HG02885 (cell line): ENCODE results near the gene PLA2G2D.

Source experiments
- ATAC-seq: cut with Tn5 transposase; IDR thresholded peaks from one replicate; pipeline ENCODE4 v1.9.1; 2021; ENCODE audit warnings: mild to moderate bottlenecking; ENCODE audit not compliant: unreplicated experiment, poor library complexity

Gene PLA2G2D

GRCh38 chr1:20120796-20121195, 1.5 kb upstream of the PLA2G2D start:
- no peak for ATAC-seq

GRCh38 chr1:20117236-20117635, 2.1 kb downstream of the PLA2G2D start:
- ATAC-seq: no peak

DNA sequence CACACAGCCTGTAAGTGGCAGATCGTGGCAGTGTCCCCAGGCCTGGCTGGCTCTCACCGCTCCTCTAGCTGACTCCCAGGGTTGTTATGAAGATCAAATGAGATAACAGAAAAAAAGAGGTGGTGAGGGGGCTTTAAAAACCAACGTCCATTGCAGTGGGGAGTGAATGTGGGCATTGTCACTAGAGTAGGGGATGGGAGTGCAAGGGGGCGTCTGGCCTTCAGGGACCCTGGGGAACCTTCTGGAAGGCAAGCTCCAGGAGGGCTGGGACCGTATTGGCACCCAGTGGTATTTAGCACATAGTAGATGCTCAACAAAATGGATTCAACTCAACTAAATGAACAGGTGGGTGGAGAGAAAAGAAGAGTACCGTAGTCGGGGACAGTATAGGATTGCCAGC, 3.4 kb downstream of the PLA2G2D start:
- ATAC-seq: no peak

- no peak for ATAC-seq
Observed at GRCh38 chr1:20115479-20115878, 3.9 kb downstream of the PLA2G2D start.

- ATAC-seq: no peak
Observed at GRCh38 chr1:20114021-20114648, 5.2 kb downstream of the PLA2G2D start.

GRCh38 chr1:20112279-20113000, 6.9 kb downstream of the PLA2G2D start:
- no peak for ATAC-seq

GRCh38 chr1:20111452-20111851, 7.9 kb downstream of the PLA2G2D start:
- no peak for ATAC-seq

DNA sequence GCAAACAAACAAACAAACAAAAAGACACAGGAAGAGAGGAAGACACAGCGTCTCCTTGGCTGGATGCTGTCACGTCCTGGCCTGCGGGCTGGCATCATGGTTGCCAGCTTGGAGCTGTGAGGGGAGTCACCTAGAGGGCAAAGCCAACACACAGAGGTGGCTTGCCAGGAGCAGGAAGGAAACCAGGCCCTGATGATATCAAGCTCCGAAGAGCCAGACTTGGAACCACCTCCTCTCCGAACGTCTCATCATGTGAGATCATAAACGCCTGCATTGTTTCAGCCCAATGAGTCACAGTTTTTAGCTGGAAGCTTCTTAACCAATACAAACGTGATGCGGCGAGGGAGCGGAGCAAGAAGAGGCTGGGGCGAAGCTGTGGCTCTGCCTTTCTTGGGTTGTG, 8.7 kb downstream of the PLA2G2D start:
- no peak for ATAC-seq

GRCh38 chr1:20109223-20109856, 10.0 kb downstream of the PLA2G2D start:
- no peak for ATAC-seq

- ATAC-seq: no peak
Observed at GRCh38 chr1:20108366-20109123, 10.8 kb downstream of the PLA2G2D start.

DNA sequence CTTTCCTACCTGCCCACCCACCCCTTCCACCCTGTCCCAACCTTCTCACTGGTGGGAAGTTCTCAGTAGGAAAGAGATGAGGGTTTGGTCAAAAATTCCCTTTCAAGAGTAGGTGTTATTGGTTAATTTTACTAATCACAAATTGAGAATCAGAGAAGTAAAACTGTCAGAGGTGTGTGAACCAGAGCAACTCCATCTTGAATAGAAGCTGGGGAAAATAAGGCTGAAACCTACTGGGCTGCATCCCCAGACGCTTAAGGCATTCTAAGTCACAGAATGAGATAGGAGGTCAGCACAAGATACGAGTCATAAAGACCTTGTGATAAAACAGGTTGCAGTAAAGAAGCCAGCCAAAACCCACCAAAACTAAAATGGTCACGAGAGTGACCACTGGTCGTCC, 11.5 kb downstream of the PLA2G2D start:
- ATAC-seq: no peak

DNA sequence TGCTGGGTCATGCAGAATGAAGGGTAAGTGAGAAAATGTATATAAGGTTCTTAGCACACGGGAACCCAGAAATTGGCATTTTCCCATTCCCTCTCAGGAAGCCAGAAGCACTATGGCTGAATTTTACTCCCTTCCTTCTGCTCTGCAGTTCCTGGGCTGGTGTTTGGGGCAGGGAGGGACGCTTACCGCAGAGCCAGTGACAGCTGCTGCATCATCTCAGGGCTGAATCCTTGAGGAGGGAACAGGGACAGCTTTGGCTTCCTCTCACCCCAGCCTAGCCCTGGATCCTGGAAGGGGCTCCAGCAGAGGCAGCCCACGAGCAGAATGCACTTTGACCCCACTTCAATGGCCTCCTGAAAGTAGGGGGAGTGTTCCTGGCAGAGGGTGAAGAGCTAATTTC, 12.0 kb downstream of the PLA2G2D start:
- no peak for ATAC-seq

- no peak for ATAC-seq
Observed at GRCh38 chr1:20105856-20106255, 13.5 kb downstream of the PLA2G2D start.

GRCh38 chr1:20102875-20103274, 16.5 kb downstream of the PLA2G2D start:
- ATAC-seq: no peak

DNA sequence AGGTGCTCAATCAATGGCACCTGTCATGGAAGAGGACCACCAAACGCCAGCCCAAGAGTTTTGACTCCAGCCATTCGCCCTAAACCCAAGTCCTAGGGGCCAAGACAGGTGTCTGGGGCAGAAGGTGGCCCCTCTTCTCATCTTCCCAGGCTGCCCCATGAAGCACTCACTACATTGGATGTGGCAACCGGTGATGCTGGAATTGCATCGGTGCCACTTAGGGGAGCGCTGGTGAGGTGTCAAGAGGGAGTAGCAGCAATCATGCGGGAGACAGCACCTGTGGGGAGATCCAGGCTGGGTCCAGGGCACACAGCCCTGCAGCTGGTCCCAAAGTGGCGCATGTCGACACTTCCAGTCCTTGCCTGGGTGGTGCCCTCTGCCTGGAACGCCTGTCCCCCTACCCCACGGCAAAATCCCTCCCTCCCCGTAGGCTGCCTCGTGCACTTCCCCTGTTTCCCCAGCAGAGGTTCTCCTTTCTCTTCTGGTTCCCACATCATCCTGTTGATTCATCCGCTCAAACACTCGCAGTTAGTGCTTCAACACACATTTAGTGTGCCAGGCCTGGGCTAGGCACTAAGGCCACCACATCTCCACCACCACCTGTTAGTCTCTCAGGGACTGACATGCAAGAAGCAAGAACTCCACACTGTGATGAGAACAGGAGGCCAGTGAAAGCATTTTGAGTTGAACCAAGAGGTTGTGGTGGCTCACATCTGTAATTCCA, 18.5 kb downstream of the PLA2G2D start:
- ATAC-seq: no peak

DNA sequence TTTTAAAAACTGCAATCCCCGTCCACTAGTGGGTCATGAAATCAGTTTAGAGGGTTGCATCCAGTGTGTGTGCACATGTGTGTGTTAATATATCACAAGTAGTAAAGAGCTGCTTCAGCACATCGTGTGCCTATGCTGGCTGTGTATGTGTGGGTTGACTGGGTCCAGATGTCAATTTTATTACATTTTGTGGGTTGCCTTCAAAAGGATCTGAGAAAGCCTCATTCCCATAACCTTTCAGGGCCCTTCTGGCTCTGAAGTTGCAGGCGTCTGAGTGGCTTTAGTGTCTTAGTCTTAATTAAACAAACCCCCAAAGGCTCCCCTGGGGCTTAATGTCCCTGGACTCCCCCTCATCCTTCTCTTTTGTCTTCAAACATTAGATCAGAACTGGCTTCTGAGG, 19.8 kb downstream of the PLA2G2D start:
- no peak for ATAC-seq

DNA sequence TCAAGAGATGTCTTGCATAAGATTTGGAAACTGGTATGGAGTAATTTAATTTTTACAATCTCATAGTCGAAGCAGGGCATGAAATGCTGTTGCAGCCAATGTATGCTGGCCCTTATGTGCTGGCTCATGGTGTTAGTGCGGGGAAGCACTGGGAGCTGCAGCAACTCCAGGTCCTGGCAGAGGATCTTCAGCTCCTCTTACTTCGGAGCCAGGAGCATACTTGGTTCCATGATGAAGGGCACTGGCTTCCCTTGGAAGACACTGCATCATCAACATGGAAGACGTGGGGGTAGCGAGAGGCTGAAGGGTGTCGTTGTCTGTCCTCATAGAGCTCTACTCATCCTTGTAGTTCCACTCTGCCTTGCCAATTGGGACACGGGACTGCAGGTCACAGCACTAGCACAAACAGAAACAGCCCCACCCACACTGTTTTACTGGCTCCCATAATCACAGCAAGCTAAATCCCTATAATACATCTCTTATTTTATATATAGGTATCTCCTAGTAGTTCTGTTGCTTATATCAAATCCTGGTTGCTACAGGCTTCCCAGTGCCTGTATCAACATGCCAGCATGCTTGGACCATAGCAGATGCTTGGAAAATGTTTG, 22.4 kb downstream of the PLA2G2D start:
- ATAC-seq: no peak

GRCh38 chr1:20095564-20096434, 23.5 kb downstream of the PLA2G2D start:
- no peak for ATAC-seq

- no peak for ATAC-seq
Observed at GRCh38 chr1:20093940-20094391, 25.4 kb downstream of the PLA2G2D start.
